T-helper 2 cell treated with Interferon-gamma antibody and Interleukin-4, amounts not matched to agents 5 μg/mL and 100 μg/mL, for 36 hours (primary cell): Measurements from ENCODE around the gene CFD.
"Not testable (repeated sequence)": the region's sequence is repeated elsewhere in the genome, so short reads cannot be mapped to it uniquely, and the experiment has no call there.

Experiments used
- DNase-seq: peaks from one replicate; pipeline ENCODE4 v3.0.0; 2021; ENCODE audit warnings: low spot score
- H3K27ac Mint-ChIP-seq: one replicate; pipeline ENCODE4 v1.8.0; 2021; ENCODE audit warnings: mild to moderate bottlenecking, mixed read lengths
- H3K27me3 Mint-ChIP-seq: one replicate; pipeline ENCODE4 v1.8.0; 2021; ENCODE audit warnings: low read depth, mixed read lengths
- H3K36me3 Mint-ChIP-seq: one replicate; pipeline ENCODE4 v1.8.0; 2021; ENCODE audit warnings: low read depth, mixed read lengths
- H3K4me1 Mint-ChIP-seq: one replicate; pipeline ENCODE4 v1.8.0; 2021; ENCODE audit warnings: low read depth, mixed read lengths
- H3K4me3 Mint-ChIP-seq: one replicate; pipeline ENCODE4 v1.8.0; 2022; ENCODE audit warnings: mild to moderate bottlenecking, moderate library complexity, mixed read lengths
- H3K9me3 Mint-ChIP-seq: one replicate; pipeline ENCODE4 v1.8.0; 2021; ENCODE audit warnings: mixed read lengths

The CFD gene

DNA sequence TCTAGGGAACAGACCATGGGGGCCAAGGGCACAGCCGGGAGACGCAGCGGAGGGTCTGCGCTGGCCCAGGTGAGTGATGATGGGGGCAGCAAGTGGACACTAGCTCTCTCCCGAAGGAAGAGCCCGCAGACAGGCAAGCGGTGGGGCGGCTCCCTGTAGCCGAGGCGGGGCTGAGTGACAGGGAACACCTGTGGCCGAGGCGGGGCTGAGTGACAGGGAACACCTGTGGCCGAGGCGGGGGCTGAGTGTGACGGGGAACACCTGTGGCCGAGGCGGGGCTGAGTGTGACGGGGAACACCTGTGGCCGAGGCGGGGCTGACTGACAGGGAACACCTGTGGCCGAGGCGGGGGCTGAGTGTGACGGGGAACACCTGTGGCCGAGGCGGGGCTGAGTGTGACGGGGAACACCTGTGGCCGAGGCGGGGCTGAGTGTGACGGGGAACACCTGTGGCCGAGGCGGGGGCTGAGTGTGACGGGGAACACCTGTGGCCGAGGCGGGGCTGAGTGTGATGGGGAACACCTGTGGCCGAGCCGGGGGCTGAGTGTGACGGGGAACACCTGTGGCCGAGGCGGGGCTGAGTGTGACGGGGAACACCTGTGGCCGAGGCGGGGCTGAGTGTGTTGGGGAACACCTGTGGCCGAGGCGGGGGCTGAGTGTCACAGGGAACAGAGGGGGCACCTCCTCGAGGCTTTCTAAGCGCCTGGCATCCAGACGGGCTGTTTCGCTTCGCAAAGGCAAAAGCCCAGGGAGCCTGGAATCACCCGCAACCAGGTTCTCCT, 32.1 kb downstream of the CFD start:
- Mint-ChIP-seq H3K4me1 (peaks cover 12% of the 10 kb centered on the region), H3K4me3 (peak overlapping the region; percentile 88), H3K27ac (peak overlapping the region; percentile 84), H3K36me3 (peaks cover 19% of the 10 kb centered on the region)
- H3K27me3 Mint-ChIP-seq, H3K9me3 Mint-ChIP-seq, DNase-seq: not testable (repeated sequence)

DNA sequence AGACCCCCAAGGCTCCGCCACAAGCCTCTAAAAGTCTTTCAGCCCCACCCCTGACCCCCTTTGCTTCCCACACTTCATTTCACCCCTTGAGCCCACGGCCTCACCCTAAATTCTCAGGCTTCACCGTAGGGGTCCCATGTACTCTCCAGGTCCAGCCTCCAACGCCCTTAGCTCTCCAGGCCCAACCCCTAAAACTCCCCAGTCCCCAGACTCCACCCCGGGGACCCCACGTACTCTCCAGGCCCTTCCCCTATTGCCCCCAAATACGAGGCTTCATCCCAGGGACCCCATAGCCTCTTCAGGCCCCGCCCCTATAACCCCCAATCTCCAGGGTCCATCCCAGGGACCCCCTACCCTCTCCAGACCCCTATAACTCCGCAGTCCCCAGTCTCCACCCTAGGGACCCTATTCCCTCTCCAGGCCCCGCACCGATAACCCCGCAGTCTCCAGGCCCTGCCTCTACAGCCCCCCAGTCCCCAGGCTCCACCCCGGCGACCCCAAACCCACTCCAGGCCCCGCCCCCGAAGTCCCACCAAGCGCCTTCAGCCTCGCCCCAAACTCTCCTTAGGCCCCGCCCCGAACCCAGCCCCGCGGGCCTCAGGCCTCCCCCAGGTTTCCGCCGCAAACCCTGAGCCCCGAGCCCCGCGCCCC, 32.9 kb downstream of the CFD start:
- H3K4me3 Mint-ChIP-seq = peak overlapping the region; percentile 88
- peaks cover 3% of the 10 kb centered on the region for H3K27me3 Mint-ChIP-seq
- H3K27ac Mint-ChIP-seq = peak overlapping the region; percentile 84
- no peaks in the 10 kb centered on the region for H3K9me3 Mint-ChIP-seq
- H3K4me1 Mint-ChIP-seq = peaks cover 12% of the 10 kb centered on the region
- no peak for DNase-seq
- H3K36me3 Mint-ChIP-seq = peaks cover 25% of the 10 kb centered on the region

DNA sequence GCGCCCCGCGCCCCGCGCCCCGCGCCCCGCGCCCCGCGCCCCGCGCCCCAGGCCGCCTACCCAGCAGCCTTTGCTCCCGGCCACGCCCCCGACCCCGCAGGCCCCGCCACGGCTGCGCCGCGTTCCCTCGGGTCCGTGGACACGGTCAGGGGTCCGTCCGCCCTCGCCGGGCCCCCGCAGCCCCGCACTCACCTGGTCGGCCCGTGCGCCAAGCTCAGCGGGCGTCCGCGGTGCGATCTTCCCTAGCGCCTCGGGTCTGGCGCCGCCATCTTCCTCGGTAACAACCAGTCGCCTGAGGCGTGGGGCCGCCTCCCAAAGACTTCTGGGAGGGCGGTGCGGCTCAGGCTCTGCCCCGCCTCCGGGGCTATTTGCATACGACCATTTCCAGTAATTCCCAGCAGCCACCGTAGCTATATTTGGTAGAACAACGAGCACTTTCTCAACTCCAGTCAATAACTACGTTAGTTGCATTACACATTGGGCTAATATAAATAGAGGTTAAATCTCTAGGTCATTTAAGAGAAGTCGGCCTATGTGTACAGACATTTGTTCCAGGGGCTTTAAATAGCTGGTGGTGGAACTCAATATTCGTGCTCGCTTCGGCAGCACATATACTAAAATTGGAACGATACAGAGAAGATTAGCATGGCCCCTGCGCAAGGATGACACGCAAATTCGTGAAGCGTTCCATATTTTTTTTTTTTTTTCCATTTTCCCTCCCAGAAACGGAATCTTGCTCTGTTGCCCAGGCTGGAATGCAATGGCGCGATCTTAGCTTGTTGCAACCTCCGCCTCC, 33.6 kb downstream of the CFD start, which contains the start of the genes MED16 and RNU6-9:
Gene MED16 (minus strand): TSS at position 294 of the 796 bp plus-strand sequence. CDS start 2,056 bp downstream, outside the sequence.
Gene RNU6-9 (plus strand): TSS at position 591 of the 796 bp plus-strand sequence.
- Mint-ChIP-seq H3K27ac (peak within 1 kb of the TSS; percentile 99), H3K4me3 (peak within 1 kb of the TSS; percentile 90), H3K4me1 (peaks cover 12% of the 10 kb centered on the region), H3K9me3 (no peaks in the 10 kb centered on the region), H3K27me3 (peaks cover 3% of the 10 kb centered on the region), H3K36me3 (peaks cover 26% of the 10 kb centered on the region)
- DNase-seq = peak; percentile 88

DNA sequence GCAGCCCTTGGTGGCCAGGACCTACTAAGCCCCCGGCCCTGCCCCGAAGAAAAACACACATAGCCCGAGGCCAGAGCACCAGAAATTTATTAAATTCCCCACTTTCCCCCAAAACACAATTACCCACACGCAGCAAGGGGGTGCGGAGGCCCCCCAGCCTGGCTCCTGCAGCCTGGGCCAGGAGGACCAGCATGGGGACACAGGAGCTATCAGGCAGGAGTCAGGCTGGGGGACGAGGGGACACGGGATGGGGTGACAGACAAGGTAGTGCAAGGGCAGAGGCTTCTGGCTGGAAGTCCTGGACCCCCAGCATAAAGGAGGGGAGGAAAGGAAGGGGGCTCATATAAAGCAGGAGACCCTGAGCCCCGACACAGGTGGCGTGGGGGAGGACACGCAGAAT, 37.0 kb downstream of the CFD start:
- Mint-ChIP-seq H3K4me3 (no peak overlapping the region), H3K36me3 (peaks cover 21% of the 10 kb centered on the region), H3K4me1 (peaks cover 8% of the 10 kb centered on the region), H3K9me3 (no peaks in the 10 kb centered on the region), H3K27ac (no peak overlapping the region), H3K27me3 (peaks cover 3% of the 10 kb centered on the region)
- DNase-seq = no peak

DNA sequence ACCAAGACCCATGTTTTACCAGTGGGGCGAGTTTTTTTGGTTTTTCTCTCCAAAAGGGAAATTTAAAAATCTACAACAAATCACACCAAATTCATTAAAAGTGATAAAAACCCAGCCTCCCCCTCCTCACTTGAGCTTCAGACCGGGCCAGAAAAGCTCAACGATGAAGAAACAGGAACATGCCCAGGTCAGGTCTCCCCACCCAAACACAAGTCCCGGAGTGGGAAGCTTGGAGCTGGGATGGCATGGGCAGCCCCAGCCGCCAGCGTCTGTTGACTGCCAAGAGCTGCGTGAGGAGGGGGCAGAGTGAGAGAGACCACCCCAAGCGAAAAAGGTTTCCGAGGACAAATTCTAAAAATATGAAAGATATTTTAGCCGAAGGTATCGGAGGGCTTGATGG, 37.5 kb downstream of the CFD start:
- peaks cover 3% of the 10 kb centered on the region for H3K27me3 Mint-ChIP-seq
- DNase-seq = no peak
- no peak overlapping the region for H3K4me3 Mint-ChIP-seq
- H3K4me1 Mint-ChIP-seq = peaks cover 8% of the 10 kb centered on the region
- peaks cover 21% of the 10 kb centered on the region for H3K36me3 Mint-ChIP-seq
- no peak overlapping the region for H3K27ac Mint-ChIP-seq
- no peaks in the 10 kb centered on the region for H3K9me3 Mint-ChIP-seq

DNA sequence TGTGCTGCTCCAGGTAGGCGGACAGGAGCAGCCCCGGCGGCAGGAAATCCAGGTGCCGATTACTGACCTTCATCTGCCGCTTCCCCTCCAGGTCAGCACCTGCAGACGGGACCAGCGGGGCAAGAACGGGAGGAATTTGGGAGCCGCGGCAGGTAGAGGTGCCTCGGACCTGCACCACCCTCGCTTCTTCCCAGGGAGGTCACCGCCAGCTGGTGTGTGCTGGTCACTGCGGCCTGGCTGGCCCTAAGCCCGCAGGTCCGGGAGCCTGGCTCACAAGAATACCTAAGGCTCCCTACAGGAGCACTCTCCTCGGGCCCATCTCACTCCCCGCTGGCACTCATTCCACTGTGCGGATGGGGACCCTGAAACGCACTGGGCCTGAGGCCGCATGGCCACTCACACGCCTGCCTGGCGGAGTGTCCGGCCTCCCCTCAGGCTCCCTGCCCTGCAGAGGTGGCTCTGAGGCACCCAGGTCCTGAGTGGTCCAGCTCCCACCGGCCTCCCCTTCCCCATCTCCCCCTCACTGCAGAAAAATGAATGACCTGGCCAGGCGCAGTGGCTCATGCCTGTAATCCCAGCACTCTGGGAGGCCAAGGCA, 38.1 kb downstream of the CFD start:
- peaks cover 21% of the 10 kb centered on the region for H3K36me3 Mint-ChIP-seq
- H3K27ac Mint-ChIP-seq = no peak overlapping the region
- H3K9me3 Mint-ChIP-seq = no peaks in the 10 kb centered on the region
- H3K4me3 Mint-ChIP-seq = no peak overlapping the region
- peaks cover 8% of the 10 kb centered on the region for H3K4me1 Mint-ChIP-seq
- no peak for DNase-seq
- H3K27me3 Mint-ChIP-seq = peaks cover 3% of the 10 kb centered on the region

DNA sequence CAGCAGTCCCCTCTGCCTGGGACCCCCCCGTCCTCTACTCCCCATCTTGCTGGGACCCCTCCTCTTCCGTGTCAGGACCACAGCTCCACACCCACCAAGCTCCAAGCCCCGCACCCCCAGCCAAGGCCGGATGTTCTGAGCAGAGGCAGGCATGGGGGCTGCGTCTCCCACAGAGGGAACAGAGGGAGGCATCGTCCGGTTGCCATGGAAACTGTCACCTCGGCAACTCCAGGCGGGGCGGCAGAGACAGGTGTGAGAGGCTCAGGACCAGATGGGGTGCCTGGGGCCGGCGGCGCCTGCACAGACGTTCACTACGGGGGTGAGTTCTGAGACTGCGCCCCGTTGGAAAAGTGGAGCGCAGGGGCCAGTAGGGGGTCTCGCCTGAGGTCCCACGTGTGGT, 39.2 kb downstream of the CFD start:
- Mint-ChIP-seq H3K27ac (no peak overlapping the region), H3K9me3 (no peaks in the 10 kb centered on the region), H3K36me3 (peaks cover 17% of the 10 kb centered on the region), H3K4me3 (no peak overlapping the region), H3K27me3 (no peaks in the 10 kb centered on the region), H3K4me1 (peaks cover 2% of the 10 kb centered on the region)
- no peak for DNase-seq

DNA sequence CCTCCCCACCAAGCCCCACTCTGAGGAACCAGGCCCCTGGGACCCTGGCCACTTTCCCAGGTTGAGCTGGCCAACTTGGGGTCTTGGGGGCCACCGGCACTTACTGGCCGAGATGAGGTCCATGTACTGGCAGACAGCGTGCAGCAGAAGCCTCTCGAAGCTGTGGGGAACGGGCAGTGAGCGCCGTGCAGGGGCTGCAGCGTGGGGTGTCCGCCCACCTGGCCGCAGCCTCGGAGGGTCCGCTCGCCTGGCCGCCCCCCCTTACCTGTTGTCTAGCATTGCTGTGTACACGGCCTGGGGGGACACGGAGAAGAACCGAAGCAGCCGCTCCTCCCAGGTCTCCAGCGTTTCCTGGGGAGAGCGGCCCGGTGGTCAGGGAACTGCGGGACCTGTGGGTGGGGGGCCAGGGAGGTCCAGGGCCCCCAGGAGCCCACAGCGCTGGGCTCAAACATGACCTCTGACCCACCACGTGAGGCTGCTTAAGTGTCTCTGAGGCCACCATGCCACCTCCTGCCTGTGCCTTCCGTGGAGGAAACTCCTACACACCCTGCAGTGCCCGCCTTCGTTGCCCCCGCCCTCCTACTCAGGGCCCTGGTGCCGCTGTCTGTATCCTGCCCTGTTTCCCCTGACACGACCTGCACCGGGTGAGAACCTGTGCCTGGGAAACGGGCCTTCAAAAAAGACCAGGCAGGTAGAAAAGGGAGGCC, 40.0 kb downstream of the CFD start:
- Mint-ChIP-seq H3K36me3 (peaks cover 17% of the 10 kb centered on the region), H3K4me3 (no peak overlapping the region), H3K27me3 (no peaks in the 10 kb centered on the region), H3K4me1 (peaks cover 2% of the 10 kb centered on the region), H3K27ac (no peak overlapping the region), H3K9me3 (no peaks in the 10 kb centered on the region)
- DNase-seq = no peak

DNA sequence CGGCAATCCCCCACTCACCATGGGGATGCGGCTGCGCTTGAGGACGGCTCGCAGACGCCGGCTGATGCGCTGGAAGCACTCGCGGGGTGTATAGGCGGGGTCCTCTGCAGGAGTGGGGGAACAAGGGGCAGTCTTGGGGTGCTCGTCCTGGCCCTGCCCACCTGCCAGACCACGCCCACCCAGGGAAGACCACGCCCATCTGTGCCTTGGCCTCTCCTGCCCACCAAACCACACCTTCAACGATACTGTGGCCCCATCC, 40.5 kb downstream of the CFD start:
- DNase-seq = no peak
- Mint-ChIP-seq H3K27ac (peak overlapping the region; percentile 41), H3K9me3 (no peaks in the 10 kb centered on the region), H3K4me1 (peaks cover 2% of the 10 kb centered on the region), H3K27me3 (no peaks in the 10 kb centered on the region), H3K4me3 (no peak overlapping the region), H3K36me3 (peaks cover 17% of the 10 kb centered on the region)

DNA sequence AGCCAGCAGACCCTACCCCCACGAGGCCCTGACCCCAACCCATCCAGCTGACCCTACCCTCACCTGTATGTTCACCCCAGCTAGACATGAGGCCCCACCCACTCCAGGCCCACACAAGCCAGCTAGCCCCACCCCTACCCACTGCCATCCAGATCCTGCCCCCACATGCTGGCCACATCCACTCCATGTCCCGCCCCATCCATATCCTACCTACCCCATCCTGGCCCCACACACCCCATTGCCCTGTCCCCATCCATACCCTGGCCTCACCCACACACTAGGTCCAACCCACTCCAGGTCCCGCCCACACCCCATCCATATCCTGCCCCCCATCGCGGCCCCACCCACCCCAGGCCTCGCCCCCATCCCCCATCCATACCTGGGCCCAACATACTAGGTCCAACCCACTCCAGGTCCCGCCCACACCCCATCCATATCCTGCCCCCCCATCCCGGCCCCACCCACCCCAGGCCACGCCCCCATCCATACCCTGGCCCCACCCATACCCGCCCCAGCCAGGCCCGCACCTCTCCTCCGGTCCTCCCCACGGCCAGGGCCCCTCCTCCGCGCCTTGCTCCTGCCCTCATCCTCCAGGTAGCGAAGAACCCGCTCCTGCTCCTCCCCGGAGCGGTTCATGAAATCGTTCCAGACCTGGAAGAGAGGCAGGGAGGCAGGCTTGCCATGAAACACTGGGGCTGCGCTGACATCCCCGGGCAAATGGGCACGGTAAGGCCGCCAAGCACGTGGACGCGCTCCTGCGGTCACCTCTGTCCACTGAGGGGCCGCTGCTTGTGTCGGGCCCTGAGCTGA, 41.0 kb downstream of the CFD start:
- H3K27me3 Mint-ChIP-seq = no peaks in the 10 kb centered on the region
- H3K9me3 Mint-ChIP-seq = no peaks in the 10 kb centered on the region
- no peak for DNase-seq
- no peak overlapping the region for H3K4me3 Mint-ChIP-seq
- H3K36me3 Mint-ChIP-seq = peaks cover 17% of the 10 kb centered on the region
- peak overlapping the region; percentile 41 for H3K27ac Mint-ChIP-seq
- peaks cover 2% of the 10 kb centered on the region for H3K4me1 Mint-ChIP-seq

DNA sequence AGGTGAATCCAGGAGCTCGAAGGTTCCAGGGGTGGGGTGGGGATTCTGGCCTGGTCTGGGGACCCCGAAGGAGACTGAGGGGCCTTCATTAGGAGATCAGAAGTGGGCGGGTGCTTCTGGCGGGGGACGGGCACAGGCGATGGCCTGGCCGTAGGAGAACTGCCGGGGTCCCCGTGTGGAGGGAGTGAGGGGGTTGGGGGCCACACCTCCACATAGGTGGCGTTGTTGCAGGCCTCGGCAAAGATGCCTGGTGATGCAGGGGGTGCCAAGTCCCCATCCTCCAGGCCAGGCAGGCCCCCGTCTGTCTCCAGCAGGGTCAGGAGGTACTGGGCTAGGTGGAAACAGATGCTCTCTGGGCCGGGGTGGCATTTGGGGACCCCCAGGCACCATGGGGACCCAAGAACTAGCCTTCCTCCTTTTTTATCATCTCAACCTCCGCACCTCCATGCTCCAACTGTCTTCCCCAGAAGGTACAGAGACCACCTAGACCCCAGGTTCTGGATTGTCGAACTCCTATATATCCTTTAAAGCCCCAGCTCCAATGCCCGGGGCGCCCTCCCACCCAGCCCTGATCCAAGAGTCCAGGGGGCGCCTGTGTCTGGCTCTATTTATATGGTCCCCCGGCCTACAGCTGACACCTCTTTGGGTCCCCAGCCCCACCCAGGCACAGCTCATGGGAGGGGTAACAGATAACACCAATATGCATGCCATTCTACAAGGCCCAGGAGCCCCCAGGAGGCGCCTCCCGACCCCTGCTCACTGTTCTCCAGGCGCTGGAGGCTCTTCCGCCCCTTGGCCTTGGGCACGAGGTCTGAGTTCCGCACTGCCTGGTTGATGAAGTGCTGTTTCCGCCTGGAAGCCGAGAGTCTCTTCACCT, 42.0 kb downstream of the CFD start:
- H3K9me3 Mint-ChIP-seq = no peaks in the 10 kb centered on the region
- no peaks in the 10 kb centered on the region for H3K27me3 Mint-ChIP-seq
- H3K4me3 Mint-ChIP-seq = no peak overlapping the region
- peaks cover 4% of the 10 kb centered on the region for H3K4me1 Mint-ChIP-seq
- H3K27ac Mint-ChIP-seq = no peak overlapping the region
- peaks cover 14% of the 10 kb centered on the region for H3K36me3 Mint-ChIP-seq
- no peak for DNase-seq

DNA sequence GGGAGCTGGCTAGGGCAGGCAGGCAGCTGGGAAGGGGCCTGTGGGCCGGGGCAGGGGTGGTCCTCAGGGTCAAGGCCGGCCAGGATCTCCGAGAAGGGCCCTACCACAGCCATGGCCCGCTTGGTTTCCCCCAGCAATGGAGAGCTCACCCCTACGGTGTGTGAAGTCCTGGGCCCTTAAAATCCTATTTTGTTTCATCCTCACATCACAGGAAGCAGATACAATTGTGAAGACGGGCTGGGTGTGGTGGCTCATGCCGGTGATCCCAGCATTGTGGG, 42.6 kb downstream of the CFD start:
- Mint-ChIP-seq H3K36me3 (peaks cover 10% of the 10 kb centered on the region), H3K27ac (no peak overlapping the region), H3K9me3 (no peaks in the 10 kb centered on the region), H3K4me3 (no peak overlapping the region), H3K27me3 (no peaks in the 10 kb centered on the region), H3K4me1 (peaks cover 7% of the 10 kb centered on the region)
- no peak for DNase-seq
